KMS-11 (cell line): ENCODE measurements around the gene SAMHD1.
"Not testable (repeated sequence)": the region's sequence is repeated elsewhere in the genome, so short reads cannot be mapped to it uniquely, and the experiment has no call there.

Experiments
- H2AFZ ChIP-seq: fragments of 200-600 bp; sonication (generic); 2 replicates; pipeline ENCODE4 v1.6.1; 2016; ENCODE audit warnings: antibody characterized with exemption, mixed run types, low read depth
- H3K27ac ChIP-seq: fragments of 200-600 bp; sonication (generic); 2 replicates; pipeline ENCODE4 v1.6.1; 2016; ENCODE audit warnings: mild to moderate bottlenecking, mixed run types
- H3K27me3 ChIP-seq: fragments of 200-600 bp; sonication (generic); 2 replicates; pipeline ENCODE4 v1.6.1; 2017; ENCODE audit warnings: mild to moderate bottlenecking, low read depth, mixed run types, moderate library complexity; ENCODE audit not compliant: insufficient read depth
- H3K36me3 ChIP-seq: fragments of 200-600 bp; sonication (generic); 2 replicates; pipeline ENCODE4 v1.6.1; 2017; ENCODE audit warnings: mild to moderate bottlenecking, mixed run types; ENCODE audit not compliant: insufficient read depth
- H3K4me1 ChIP-seq: fragments of 200-600 bp; sonication (generic); 2 replicates; pipeline ENCODE4 v1.6.1; 2016; ENCODE audit warnings: mild to moderate bottlenecking, low read depth, mixed run types; ENCODE audit not compliant: poor library complexity, severe bottlenecking
- H3K4me2 ChIP-seq: fragments of 200-600 bp; sonication (generic); 2 replicates; pipeline ENCODE4 v1.7.0; 2016; ENCODE audit warnings: mild to moderate bottlenecking, mixed run types
- H3K4me3 ChIP-seq: fragments of 200-600 bp; sonication (generic); IDR thresholded peaks from 2 replicates; pipeline ENCODE4 v1.6.1; 2017; ENCODE audit warnings: low read depth, low read length, mixed read lengths; ENCODE audit not compliant: insufficient read depth
- H3K79me2 ChIP-seq: fragments of 200-600 bp; sonication (generic); 2 replicates; pipeline ENCODE4 v1.6.1; 2016; ENCODE audit warnings: low read depth, mixed run types; ENCODE audit not compliant: insufficient read depth
- H3K9ac ChIP-seq: fragments of 200-600 bp; sonication (generic); 2 replicates; pipeline ENCODE4 v1.6.1; 2016; ENCODE audit warnings: mild to moderate bottlenecking, mixed run types
- H4K20me1 ChIP-seq: fragments of 200-600 bp; sonication (generic); 2 replicates; pipeline ENCODE4 v1.6.1; 2016; ENCODE audit warnings: mild to moderate bottlenecking, mixed run types; ENCODE audit not compliant: insufficient read depth
- CTCF ChIP-seq: fragments of 200-600 bp; sonication (generic); conservative IDR thresholded peaks from 2 replicates; pipeline ENCODE4 v1.6.1; 2017; ENCODE audit warnings: low read depth, mild to moderate bottlenecking, antibody characterized with exemption, low read length, moderate library complexity, mixed read lengths

The SAMHD1 gene

GRCh38 chr20:36847710-36848040, 103.8 kb downstream of the SAMHD1 start:
- H3K27ac ChIP-seq: no peak overlapping the region
- H3K36me3 ChIP-seq: no peaks in the 10 kb centered on the region
- no peaks in the 10 kb centered on the region for H3K27me3 ChIP-seq
- H2AFZ ChIP-seq: no peak overlapping the region
- H3K4me1 ChIP-seq: peaks cover 9% of the 10 kb centered on the region
- no peak for TF ChIP-seq CTCF
- no peak overlapping the region for H3K9ac ChIP-seq
- H4K20me1 ChIP-seq: no peaks in the 10 kb centered on the region
- H3K4me3 ChIP-seq: no peak overlapping the region
- H3K79me2 ChIP-seq: peaks cover 5% of the 10 kb centered on the region; the same call in 1 of the 2 replicates
- no peak overlapping the region for H3K4me2 ChIP-seq

GRCh38 chr20:36847009-36847709, 104.3 kb downstream of the SAMHD1 start:
- Histone ChIP-seq H3K9ac (no peak overlapping the region), H3K79me2 (peaks cover 5% of the 10 kb centered on the region; the same call in 1 of the 2 replicates), H3K27ac (no peak overlapping the region), H3K4me2 (no peak overlapping the region), H3K27me3 (no peaks in the 10 kb centered on the region), H2AFZ (no peak overlapping the region), H4K20me1 (no peaks in the 10 kb centered on the region), H3K4me3 (no peak overlapping the region), H3K4me1 (peaks cover 9% of the 10 kb centered on the region), H3K36me3 (no peaks in the 10 kb centered on the region)
- no peak for TF ChIP-seq CTCF

- Histone ChIP-seq H4K20me1 (no peaks in the 10 kb centered on the region), H3K4me2 (no peak overlapping the region), H3K4me1 (peaks cover 18% of the 10 kb centered on the region), H3K9ac (no peak overlapping the region), H3K27me3 (no peaks in the 10 kb centered on the region), H3K36me3 (no peaks in the 10 kb centered on the region), H3K27ac (no peak overlapping the region), H3K79me2 (peaks cover 5% of the 10 kb centered on the region; the same call in 1 of the 2 replicates), H2AFZ (no peak overlapping the region), H3K4me3 (no peak overlapping the region)
- no peak for TF ChIP-seq CTCF
These were observed 106.1 kb downstream of the SAMHD1 start for GRCh38 chr20:36845288-36845971.

GRCh38 chr20:36841030-36841429, 110.5 kb downstream of the SAMHD1 start:
- H3K27ac ChIP-seq, H4K20me1 ChIP-seq, H3K4me2 ChIP-seq, H3K79me2 ChIP-seq, H3K27me3 ChIP-seq, H3K4me3 ChIP-seq, H3K9ac ChIP-seq, H3K36me3 ChIP-seq, H2AFZ ChIP-seq: not testable (repeated sequence)
- peaks cover 25% of the 10 kb centered on the region for H3K4me1 ChIP-seq
